Right forelimb (tissue), 1 donor: ENCODE results near the gene MEP1A.
"Not testable (repeated sequence)": the region's sequence is repeated elsewhere in the genome, so short reads cannot be mapped to it uniquely, and the experiment has no call there.

Source experiments
- DNase-seq: peaks from one replicate; pipeline ENCODE4 v3.0.0-alpha.2; 2018

Gene MEP1A

DNA sequence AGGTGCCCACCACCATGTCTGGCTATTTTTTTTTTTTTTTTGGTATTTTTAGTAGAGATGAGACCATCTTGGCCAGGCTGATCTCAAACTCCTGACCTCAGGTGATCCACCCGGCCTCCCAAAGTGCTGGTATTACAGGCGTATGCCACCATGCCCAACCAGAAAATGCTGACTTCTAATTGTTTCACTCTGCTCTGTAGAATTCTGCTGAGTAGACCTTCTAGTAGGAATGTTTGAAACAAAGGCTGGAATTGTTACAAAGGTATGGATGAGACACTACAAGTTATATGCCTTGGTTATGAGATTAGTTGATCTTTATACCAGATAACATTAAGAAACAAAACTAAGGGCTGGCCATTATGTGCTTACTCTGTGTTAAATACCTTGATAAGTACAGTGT lies 44.8 kb downstream of the MEP1A start:
- no peak for DNase-seq

DNA sequence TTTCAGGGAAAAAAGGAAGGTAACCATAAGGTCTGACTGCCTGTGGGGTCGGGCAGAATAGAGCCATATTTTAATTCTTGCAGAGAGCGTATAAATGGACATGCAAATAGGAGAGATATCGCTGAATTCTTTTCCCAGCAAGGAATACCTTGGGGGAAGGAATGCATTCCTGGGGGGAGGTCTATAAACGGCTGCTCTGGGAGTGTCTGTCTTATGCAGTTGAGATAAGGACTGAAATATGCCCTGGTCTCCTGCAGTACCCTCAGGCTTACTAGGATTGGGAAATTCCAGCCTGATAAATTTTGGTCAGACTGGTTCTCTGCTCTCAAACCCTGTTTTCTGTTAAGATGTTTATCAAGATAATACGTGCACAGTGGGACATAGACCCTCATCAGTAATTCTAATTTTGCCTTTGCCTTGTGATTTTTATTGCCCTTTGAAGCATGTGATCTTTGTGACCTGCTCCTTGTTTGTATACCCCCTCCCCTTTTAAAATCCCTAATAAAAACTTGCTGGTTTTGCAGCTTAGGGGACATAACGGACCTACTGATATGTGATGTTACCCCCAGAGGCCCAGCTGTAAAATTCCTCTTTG lies 49.2 kb downstream of the MEP1A start:
- DNase-seq = not testable (repeated sequence)

DNA sequence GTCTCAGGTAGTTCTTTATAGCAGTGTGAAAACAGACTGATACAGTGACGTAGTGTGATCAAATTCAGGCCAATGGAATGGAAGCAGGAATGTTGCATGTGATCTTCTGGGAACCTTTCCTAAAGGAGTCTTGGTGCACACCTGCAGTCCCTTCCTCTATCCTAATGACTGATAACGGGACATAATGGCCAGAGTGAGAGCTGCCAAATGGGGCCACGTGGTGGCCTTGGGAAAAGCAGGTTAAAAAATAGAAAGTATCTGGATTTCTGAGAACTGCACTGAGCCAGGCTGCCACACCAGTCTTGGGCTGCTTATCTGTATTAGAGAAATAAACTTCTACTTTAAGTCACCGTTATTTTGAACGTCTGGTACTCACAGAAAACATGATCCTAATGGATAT lies 51.9 kb downstream of the MEP1A start:
- DNase-seq = no peak

DNA sequence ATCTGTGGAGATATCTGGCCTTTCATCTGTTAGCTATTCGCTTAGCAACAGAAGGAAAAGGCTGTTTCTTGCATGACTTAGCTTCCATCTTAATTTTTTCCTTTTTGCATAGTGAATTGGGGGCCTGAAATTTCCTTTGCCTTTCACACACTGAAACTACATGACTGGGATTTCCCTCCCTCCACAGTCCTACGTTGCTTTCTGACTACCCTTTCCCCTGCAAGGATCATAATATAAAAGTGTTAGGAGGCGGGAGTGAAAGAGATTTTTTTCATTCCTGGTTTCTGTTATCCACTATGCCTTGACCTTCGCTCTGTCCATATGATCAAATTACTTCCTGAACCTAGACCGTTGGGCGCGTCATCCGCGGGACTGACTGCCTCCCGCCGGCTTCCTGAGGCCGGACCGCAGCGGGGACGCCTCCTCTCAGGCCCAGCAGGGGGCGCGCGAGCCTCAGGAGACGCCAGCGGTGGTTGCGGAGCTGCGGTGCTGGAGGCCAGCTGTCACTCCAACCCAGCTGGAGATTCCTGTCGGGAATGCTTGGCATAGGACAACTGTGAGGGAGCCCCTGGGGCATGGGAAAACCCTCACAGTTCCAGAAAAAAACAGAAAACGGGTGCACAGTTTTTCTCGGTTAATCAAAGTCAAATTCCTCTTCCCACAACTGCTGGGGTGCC lies 55.6 kb downstream of the MEP1A start:
- DNase-seq = peak; percentile 91

GRCh38 chr6:46849361-46849690 lies 56.1 kb downstream of the MEP1A start:
- no peak for DNase-seq

DNA sequence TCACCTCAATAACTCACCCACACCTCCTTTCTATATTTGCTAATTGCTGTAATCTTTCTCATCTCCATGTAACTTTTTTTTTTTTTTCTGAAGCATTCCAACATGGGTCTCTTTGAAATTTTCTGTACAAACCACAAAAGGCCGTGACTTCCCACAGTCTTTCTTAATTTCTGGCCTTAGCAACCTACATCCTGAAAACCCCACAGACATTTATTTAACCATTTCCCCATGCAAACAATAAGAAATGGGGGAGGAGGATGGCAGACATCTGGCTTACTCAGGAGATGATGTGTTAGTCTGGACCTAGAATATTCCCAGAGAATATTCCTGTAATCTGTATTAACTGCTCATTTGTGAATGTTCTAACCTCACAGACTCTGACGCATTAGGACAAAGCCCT lies 57.6 kb downstream of the MEP1A start:
- no peak for DNase-seq

DNA sequence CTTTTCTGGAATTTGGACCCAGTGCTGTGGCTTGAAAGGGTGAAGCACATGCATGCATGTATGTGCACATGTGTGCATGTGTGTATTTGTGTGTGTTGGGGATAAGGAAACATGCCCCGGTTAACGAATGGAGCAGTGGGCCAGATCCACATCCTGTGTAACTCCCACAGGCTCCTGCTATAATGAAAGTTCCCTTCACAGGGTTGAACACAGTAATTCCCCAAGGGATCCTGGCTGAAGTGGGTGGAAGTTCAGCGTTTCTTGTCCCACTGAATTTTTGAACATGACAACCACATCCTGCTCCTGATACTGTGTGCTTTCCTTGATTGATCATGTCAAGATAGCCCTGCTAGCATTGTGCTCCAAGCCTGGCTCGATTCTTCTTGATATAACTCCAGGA lies 58.4 kb downstream of the MEP1A start:
- DNase-seq = not testable (repeated sequence)

GRCh38 chr6:46855966-46856365 lies 62.8 kb downstream of the MEP1A start:
- not testable (repeated sequence) for DNase-seq

DNA sequence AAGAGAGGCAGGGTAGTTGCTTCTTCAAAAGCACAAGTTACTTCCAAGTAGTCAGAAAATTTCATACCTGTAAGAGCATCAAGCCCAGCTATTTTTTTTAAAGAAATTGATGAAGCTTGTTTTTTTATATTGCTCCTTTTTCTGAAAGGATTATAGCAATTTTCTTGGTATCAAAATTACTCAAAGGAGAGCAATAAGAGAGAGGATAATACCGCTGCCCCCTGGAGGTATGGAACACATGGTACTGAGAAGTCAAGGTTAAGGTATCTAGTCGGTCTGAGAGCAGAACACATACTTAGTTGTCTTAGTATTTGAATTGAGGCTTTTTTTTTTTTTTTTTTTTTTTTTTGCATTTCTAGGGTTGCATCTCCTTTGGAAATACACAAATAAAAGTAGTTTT lies 69.2 kb downstream of the MEP1A start:
- no peak for DNase-seq

- DNase-seq = no peak
These were observed 70.6 kb downstream of the MEP1A start for GRCh38 chr6:46863791-46864190.

DNA sequence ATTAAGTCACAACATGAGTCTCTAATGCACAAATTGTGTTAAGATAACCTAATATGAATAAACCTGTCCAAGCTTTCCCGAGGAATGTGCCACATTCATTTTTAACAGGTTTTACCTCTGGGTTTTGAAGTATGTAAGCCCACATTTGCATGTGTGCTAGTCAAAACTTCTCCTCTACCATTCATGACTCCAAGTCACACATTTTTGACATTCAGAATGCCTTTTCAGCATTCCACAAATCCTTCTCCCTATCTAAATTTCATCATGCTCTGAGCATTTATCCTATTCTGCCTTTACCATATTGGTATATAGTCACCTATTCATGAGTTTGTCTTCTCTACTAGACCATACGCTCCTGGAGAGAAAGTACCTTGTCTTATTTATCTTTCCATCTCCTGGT lies 72.0 kb downstream of the MEP1A start:
- no peak for DNase-seq

DNA sequence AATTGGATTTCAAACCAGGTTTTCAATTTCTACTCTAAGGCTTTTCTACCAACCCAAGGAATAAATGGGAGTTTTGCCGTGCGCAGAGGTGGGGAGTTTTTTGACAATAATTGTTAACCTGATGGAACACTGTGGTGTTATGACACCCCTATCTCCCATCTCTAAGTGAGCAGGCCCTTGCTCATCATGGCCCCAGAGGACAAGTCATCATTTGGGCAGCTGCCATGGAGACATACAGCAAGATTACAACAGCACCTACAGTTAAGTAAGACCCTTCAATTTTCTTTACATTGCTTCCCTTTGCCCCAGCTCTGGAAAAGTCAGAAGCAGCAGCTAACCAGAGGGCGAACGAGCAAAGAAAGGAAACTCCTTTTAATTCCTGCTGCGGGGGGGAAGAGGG lies 74.2 kb downstream of the MEP1A start:
- DNase-seq = no peak

GRCh38 chr6:46876126-46876525 lies 82.9 kb downstream of the MEP1A start:
- no peak for DNase-seq

- no peak for DNase-seq
These were observed 85.8 kb downstream of the MEP1A start for GRCh38 chr6:46879003-46879402.

GRCh38 chr6:46882645-46883044 lies 89.5 kb downstream of the MEP1A start:
- no peak for DNase-seq

DNA sequence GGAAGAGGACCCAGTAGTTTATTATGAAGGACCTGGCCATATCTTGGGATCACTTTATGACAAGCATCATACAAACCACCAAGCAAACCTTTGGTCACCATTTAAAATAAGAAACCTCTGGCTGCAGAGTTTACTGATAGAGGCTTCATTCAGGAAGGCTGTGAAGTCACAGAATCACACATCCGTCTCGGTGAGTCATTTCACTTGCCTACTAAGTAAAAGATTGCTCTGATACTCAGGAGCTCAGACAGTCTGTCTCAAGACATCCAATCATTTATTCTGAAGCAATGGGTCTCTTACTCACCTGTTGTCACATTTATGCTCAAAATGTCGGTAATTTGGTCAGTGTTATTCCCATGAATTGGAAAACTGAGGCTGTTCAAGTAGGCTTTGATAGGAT lies 94.8 kb downstream of the MEP1A start:
- no peak for DNase-seq

- no peak for DNase-seq
These were observed 95.4 kb downstream of the MEP1A start for GRCh38 chr6:46888578-46888977.
